ENCODE results near the gene MARCHF9.
A peak's percentile ranks its signal among the peaks of the same experiment; 100 is the strongest.

Gene MARCHF9

GRCh38 chr12:57782608-57783465, 27.9 kb downstream of the MARCHF9 start, which contains the start of gene TSFM:
TSFM (plus strand) TSS chr12:57782787; CDS start chr12:57782802, 15 bp downstream.
- peak within 1 kb of the TSS; percentile 92 for H3K9ac ChIP-seq
- peaks cover 36% of the 10 kb centered on the region for H4K20me1 ChIP-seq
- H3K9me3 ChIP-seq: no peaks in the 10 kb centered on the region
- H3K36me3 ChIP-seq: peaks cover 59% of the 10 kb centered on the region
- no peaks in the 10 kb centered on the region for H3K27me3 ChIP-seq
- peaks cover 35% of the 10 kb centered on the region for H3K4me1 ChIP-seq
- peak within 1 kb of the TSS; percentile 92 for H3K4me2 ChIP-seq
- peak; percentile 69; the same call in 1 of the 2 replicates for TF ChIP-seq Cebpa-rat (IDR thresholded peaks at IDR 0.05)
- peak within 1 kb of the TSS; percentile 83 for H3K27ac ChIP-seq
- H3K4me3 ChIP-seq: peak within 1 kb of the TSS; percentile 92

- H3K9me3 ChIP-seq: no peaks in the 10 kb centered on the region
- H3K9ac ChIP-seq: peak overlapping the region; percentile 92
- H3K36me3 ChIP-seq: peaks cover 63% of the 10 kb centered on the region
- H3K27me3 ChIP-seq: no peaks in the 10 kb centered on the region
- H3K4me3 ChIP-seq: peak overlapping the region; percentile 92
- TF ChIP-seq Cebpa-rat (IDR thresholded peaks at IDR 0.05): no peak
- H3K27ac ChIP-seq: peak overlapping the region; percentile 83
- H3K4me2 ChIP-seq: peak overlapping the region; percentile 92
- H3K4me1 ChIP-seq: peaks cover 35% of the 10 kb centered on the region
- peaks cover 36% of the 10 kb centered on the region for H4K20me1 ChIP-seq
Measured at GRCh38 chr12:57783466-57783801, 28.5 kb downstream of the MARCHF9 start.

- H3K36me3 ChIP-seq: peaks cover 63% of the 10 kb centered on the region
- H3K4me3 ChIP-seq: peak overlapping the region; percentile 92
- H3K4me1 ChIP-seq: peaks cover 35% of the 10 kb centered on the region
- H3K9ac ChIP-seq: peak overlapping the region; percentile 92; the same call in 1 of the 2 replicates
- no peaks in the 10 kb centered on the region for H3K9me3 ChIP-seq
- H3K4me2 ChIP-seq: peak overlapping the region; percentile 92
- no peak overlapping the region for H3K27ac ChIP-seq
- no peak for TF ChIP-seq Cebpa-rat (IDR thresholded peaks at IDR 0.05)
- H4K20me1 ChIP-seq: peaks cover 40% of the 10 kb centered on the region
- no peaks in the 10 kb centered on the region for H3K27me3 ChIP-seq
Measured at GRCh38 chr12:57783861-57784260, 29.0 kb downstream of the MARCHF9 start.

GRCh38 chr12:57793920-57794319, 39.0 kb downstream of the MARCHF9 start:
- Histone ChIP-seq H3K27ac (no peak overlapping the region), H3K9me3 (no peaks in the 10 kb centered on the region), H3K36me3 (peaks cover 98% of the 10 kb centered on the region), H3K4me1 (no peaks in the 10 kb centered on the region), H3K27me3 (no peaks in the 10 kb centered on the region), H3K4me2 (no peak overlapping the region), H3K9ac (no peak overlapping the region), H3K4me3 (no peak overlapping the region), H4K20me1 (peaks cover 38% of the 10 kb centered on the region; the same call in 1 of the 2 replicates)
- no peak for TF ChIP-seq Cebpa-rat (IDR thresholded peaks at IDR 0.05)

GRCh38 chr12:57795354-57795753, 40.5 kb downstream of the MARCHF9 start:
- Histone ChIP-seq H3K27me3 (no peaks in the 10 kb centered on the region), H3K36me3 (peaks cover 99% of the 10 kb centered on the region)

GRCh38 chr12:57796996-57797395, 42.1 kb downstream of the MARCHF9 start:
- peaks cover 9% of the 10 kb centered on the region; the same call in 1 of the 2 replicates for H4K20me1 ChIP-seq
- no peak overlapping the region for H3K4me2 ChIP-seq
- no peak overlapping the region for H3K4me3 ChIP-seq
- no peak overlapping the region for H3K27ac ChIP-seq
- no peaks in the 10 kb centered on the region for H3K4me1 ChIP-seq
- no peaks in the 10 kb centered on the region for H3K27me3 ChIP-seq
- H3K9me3 ChIP-seq: no peaks in the 10 kb centered on the region
- H3K9ac ChIP-seq: no peak overlapping the region
- no peak for TF ChIP-seq Cebpa-rat (IDR thresholded peaks at IDR 0.05)
- H3K36me3 ChIP-seq: peaks cover 99% of the 10 kb centered on the region

More at GRCh38 chr12:57795354-57795753, 40.5 kb downstream of the MARCHF9 start:
- H3K9me3 ChIP-seq: no peaks in the 10 kb centered on the region
- no peak overlapping the region for H3K4me3 ChIP-seq
- H4K20me1 ChIP-seq: peaks cover 26% of the 10 kb centered on the region; the same call in 1 of the 2 replicates
- H3K27ac ChIP-seq: no peak overlapping the region
- no peaks in the 10 kb centered on the region for H3K4me1 ChIP-seq
- no peak overlapping the region for H3K4me2 ChIP-seq
- no peak overlapping the region for H3K9ac ChIP-seq
- no peak for TF ChIP-seq Cebpa-rat (IDR thresholded peaks at IDR 0.05)

- Histone ChIP-seq H3K4me2 (no peak overlapping the region), H4K20me1 (peaks cover 6% of the 10 kb centered on the region; the same call in 1 of the 2 replicates), H3K4me1 (no peaks in the 10 kb centered on the region), H3K36me3 (peaks cover 99% of the 10 kb centered on the region), H3K4me3 (no peak overlapping the region), H3K9ac (no peak overlapping the region), H3K27me3 (no peaks in the 10 kb centered on the region), H3K9me3 (no peaks in the 10 kb centered on the region), H3K27ac (no peak overlapping the region)
- TF ChIP-seq Cebpa-rat (IDR thresholded peaks at IDR 0.05): no peak
Measured at GRCh38 chr12:57797933-57798332, 43.0 kb downstream of the MARCHF9 start.

GRCh38 chr12:57800965-57801364, 46.1 kb downstream of the MARCHF9 start:
- H3K9ac ChIP-seq: no peak overlapping the region
- peaks cover 6% of the 10 kb centered on the region; the same call in 1 of the 2 replicates for H4K20me1 ChIP-seq
- no peak for TF ChIP-seq Cebpa-rat (IDR thresholded peaks at IDR 0.05)
- H3K27me3 ChIP-seq: no peaks in the 10 kb centered on the region
- H3K27ac ChIP-seq: no peak overlapping the region
- peaks cover 84% of the 10 kb centered on the region for H3K36me3 ChIP-seq
- no peak overlapping the region for H3K4me2 ChIP-seq
- H3K4me3 ChIP-seq: no peak overlapping the region
- no peaks in the 10 kb centered on the region for H3K9me3 ChIP-seq
- no peaks in the 10 kb centered on the region for H3K4me1 ChIP-seq

GRCh38 chr12:57802607-57803006, 47.7 kb downstream of the MARCHF9 start:
- H4K20me1 ChIP-seq: no peaks in the 10 kb centered on the region; the same call in 1 of the 2 replicates
- peaks cover 80% of the 10 kb centered on the region for H3K36me3 ChIP-seq
- no peaks in the 10 kb centered on the region for H3K4me1 ChIP-seq
- H3K9me3 ChIP-seq: no peaks in the 10 kb centered on the region
- TF ChIP-seq Cebpa-rat (IDR thresholded peaks at IDR 0.05): no peak
- no peak overlapping the region for H3K27ac ChIP-seq
- no peaks in the 10 kb centered on the region for H3K27me3 ChIP-seq
- H3K4me3 ChIP-seq: no peak overlapping the region
- H3K4me2 ChIP-seq: no peak overlapping the region
- no peak overlapping the region for H3K9ac ChIP-seq

- H3K4me2 ChIP-seq: no peak overlapping the region
Measured at GRCh38 chr12:57803319-57803893, 48.5 kb downstream of the MARCHF9 start.

More at GRCh38 chr12:57803319-57803893, 48.5 kb downstream of the MARCHF9 start:
- Histone ChIP-seq H3K36me3 (peaks cover 81% of the 10 kb centered on the region), H3K27ac (no peak overlapping the region), H3K4me1 (no peaks in the 10 kb centered on the region), H3K9ac (no peak overlapping the region), H3K9me3 (no peaks in the 10 kb centered on the region), H3K27me3 (no peaks in the 10 kb centered on the region), H4K20me1 (no peaks in the 10 kb centered on the region; the same call in 1 of the 2 replicates), H3K4me3 (no peak overlapping the region)
- no peak for TF ChIP-seq Cebpa-rat (IDR thresholded peaks at IDR 0.05)
